Measurements from ENCODE around the gene CDK5RAP2. TPM values are rescaled to one million over a fixed set of nuclear protein-coding genes. Genes with fewer than 3 reads are reported as not detected.

Gene CDK5RAP2
- total and polyA plus RNA-seq, 9 of the 15 experiments (the other 6 are each of a cell fraction or from before 2014, with no cell fraction given), result 19.9 to 68.8 (median 42.2) TPM

GRCh38 chr9:120524863-120525262, 55.1 kb downstream of the CDK5RAP2 start:
- ATAC-seq, result no peak

More at GRCh38 chr9:120524863-120525262, 55.1 kb downstream of the CDK5RAP2 start:
- Histone ChIP-seq H3K27me3 (ENCODE audit: control insufficient read depth in 2 of 2, insufficient read depth in 2 of 2, low read length in 2 of 2) (no peaks in the 10 kb centered on the region), H4K20me1 (replicated peaks; ENCODE audit: control insufficient read depth, insufficient read depth, low read length) (no peaks in the 10 kb centered on the region), H3K27ac (ENCODE audit: extremely low read depth, low read depth, low read length) (no peak overlapping the region), H3K9me1 (ENCODE audit: control insufficient read depth, insufficient read depth, low read length) (no peaks in the 10 kb centered on the region), H2AFZ (ENCODE audit: low read depth, low read length) (no peak overlapping the region), H3K36me3 (ENCODE audit: control insufficient read depth, insufficient read depth, low read length) (peaks cover 82% of the 10 kb centered on the region), H3K9me3 (replicated peaks; ENCODE audit: control insufficient read depth, insufficient read depth, low read depth, low read length) (no peaks in the 10 kb centered on the region), H3K9ac (ENCODE audit: insufficient read depth in 1 of 2, low read depth in 2 of 2, low read length in 2 of 2) (no peak overlapping the region), H3K4me1 (replicated peaks in 1 of 2; ENCODE audit: control insufficient read depth in 2 of 2, insufficient read depth in 2 of 2, low read length in 2 of 2) (no peaks in the 10 kb centered on the region), H3K4me2 (ENCODE audit: insufficient read depth, low read length) (no peak overlapping the region), H3K79me2 (ENCODE audit: control insufficient read depth, insufficient read depth, low read length) (no peaks in the 10 kb centered on the region), H3K4me3 (no peak overlapping the region)
- DNase-seq (ENCODE audit: extremely low read depth in 1 of 4, low spot score in 3 of 4) (no peak), FAIRE-seq (peak; percentile 71)
- intact Hi-C loops (cut with micrococcal nuclease) (no loop called here), in situ Hi-C loops (cut with MboI) (no loop called here)
- ChIA-PET CTCF (ENCODE audit: low intra/inter-chr PET ratio) (no interaction called here), POLR2A (interaction anchor here (1.1 to 2.4 kb wide), 4 partner anchors 8 to 17 kb away, joined by 3 to 10 read pairs (median 5); no protein-coding TSS in a partner anchor)
- 87% methylated on average over 3 of the region's 3 CpGs for WGBS (ENCODE audit: insufficient coverage, low coverage, missing lambda C conversion rate)
- TF ChIP-seq HEY1 (CRISPR knock-in tag; IDR thresholded peaks at IDR 0.05; ENCODE audit: borderline replicate concordance) (no peak), MTA2 (IDR thresholded peaks at IDR 0.05; ENCODE audit: low read depth) (no peak), HDAC1 (IDR thresholded peaks at IDR 0.05) (no peak), ZNF224 (CRISPR knock-in tag; IDR thresholded peaks at IDR 0.05) (no peak), MED1 (CRISPR knock-in tag; IDR thresholded peaks at IDR 0.05; ENCODE audit: borderline replicate concordance) (no peak), HNRNPUL1 (IDR thresholded peaks at IDR 0.05; ENCODE audit: low read length) (no peak), ZNF561 (CRISPR knock-in tag; conservative IDR thresholded peaks at IDR 0.05) (no peak), TAL1 (IDR thresholded peaks at IDR 0.05) (no peak), AFF1 (IDR thresholded peaks at IDR 0.05; ENCODE audit: low read depth in 1 of 2, partially characterized antibody in 2 of 2) (no peak), ZKSCAN8 (CRISPR knock-in tag; IDR thresholded peaks at IDR 0.05) (no peak), THAP12 (CRISPR knock-in tag; IDR thresholded peaks at IDR 0.05) (no peak), HDAC2 (IDR thresholded peaks at IDR 0.05) (no peak)
- no TSS peak for BruUV-seq (replicated peaks)

Data from K562 (cell line).